Mesenchymal stem cell (in vitro differentiated cells and primary cell): ENCODE data around the gene MYL12B.

Experiments
- DNase-seq: peaks from one replicate; pipeline ENCODE4 v3.0.0-alpha.2; 2013
- H2AFZ ChIP-seq: one replicate; pipeline ENCODE4 v1.6.1; 2013; ENCODE audit warnings: low read depth, mild to moderate bottlenecking, control low read depth, inconsistent platforms, low read length, moderate library complexity
- H2AK5ac ChIP-seq: 2 replicates; pipeline ENCODE4 v1.6.1; 2013; ENCODE audit warnings: low read length, moderate library complexity, mild to moderate bottlenecking, inconsistent platforms; ENCODE audit not compliant: severe bottlenecking
- H2BK120ac ChIP-seq: one replicate; pipeline ENCODE4 v1.6.1; 2013; ENCODE audit warnings: low read depth, mild to moderate bottlenecking, inconsistent platforms, low read length, moderate library complexity
- H2BK12ac ChIP-seq, 2 experiments: one replicate each; pipeline ENCODE4 v1.6.1; 2013; ENCODE audit warnings: inconsistent platforms in 2 of 2, low read length in 2 of 2, mild to moderate bottlenecking in 2 of 2, moderate library complexity in 2 of 2, control low read depth in 1 of 2
- H2BK15ac ChIP-seq: one replicate; pipeline ENCODE4 v1.6.1; 2013; ENCODE audit warnings: mild to moderate bottlenecking, low read depth, inconsistent platforms; ENCODE audit not compliant: poor library complexity, severe bottlenecking
- H2BK5ac ChIP-seq: 2 replicates; pipeline ENCODE4 v1.6.1; 2013; ENCODE audit warnings: low read depth, mild to moderate bottlenecking, low read length, control low read depth, inconsistent platforms; ENCODE audit not compliant: poor library complexity, severe bottlenecking
- H3K14ac ChIP-seq, 2 experiments: one replicate each; pipeline ENCODE4 v1.6.1; 2013; ENCODE audit warnings: inconsistent platforms in 2 of 2, low read length in 2 of 2, control low read depth in 1 of 2, mild to moderate bottlenecking in 1 of 2, moderate library complexity in 1 of 2
- H3K18ac ChIP-seq, 2 experiments: one replicate each; pipeline ENCODE4 v1.6.1; 2013; ENCODE audit warnings: inconsistent platforms in 2 of 2, low read length in 2 of 2, control low read depth in 1 of 2, low read depth in 1 of 2, mild to moderate bottlenecking in 1 of 2
- H3K23ac ChIP-seq, 2 experiments: one replicate each; pipeline ENCODE4 v1.6.1; 2013; ENCODE audit warnings: inconsistent platforms in 2 of 2, low read length in 2 of 2, mild to moderate bottlenecking in 2 of 2, moderate library complexity in 2 of 2, control low read depth in 1 of 2
- H3K27ac ChIP-seq: 2 replicates; pipeline ENCODE4 v1.5.1; 2013; ENCODE audit warnings: mild to moderate bottlenecking, moderate library complexity, low read length, control low read depth, inconsistent platforms; ENCODE audit not compliant: poor library complexity, severe bottlenecking
- H3K27me3 ChIP-seq, 2 experiments: 2 replicates each; pipeline versions ENCODE4 v1.6.1 to v1.7.0; 2013; ENCODE audit warnings: low read length in 2 of 2, mild to moderate bottlenecking in 2 of 2, moderate library complexity in 2 of 2, control low read depth in 1 of 2, inconsistent platforms in 1 of 2; ENCODE audit not compliant: control insufficient read depth in 1 of 2, insufficient read depth in 1 of 2
- H3K36me3 ChIP-seq, 2 experiments: 2 replicates each; pipeline versions ENCODE4 v1.6.1 to v1.7.0; 2013; ENCODE audit warnings: low read length in 2 of 2, control low read depth in 1 of 2, inconsistent platforms in 1 of 2, low read depth in 1 of 2, mild to moderate bottlenecking in 1 of 2; ENCODE audit not compliant: insufficient read depth in 2 of 2, control insufficient read depth in 1 of 2
- H3K4ac ChIP-seq, 2 experiments: one replicate each; pipeline ENCODE4 v1.6.1; 2013; ENCODE audit warnings: inconsistent platforms in 2 of 2, low read length in 2 of 2, mild to moderate bottlenecking in 2 of 2, moderate library complexity in 2 of 2, control low read depth in 1 of 2, low read depth in 1 of 2
- H3K4me1 ChIP-seq: 2 replicates; pipeline ENCODE4 v1.6.1; 2013; ENCODE audit warnings: low read depth, low read length, control low read depth; ENCODE audit not compliant: control insufficient read depth, insufficient read depth
- H3K4me2 ChIP-seq: 2 replicates; pipeline ENCODE4 v1.6.1; 2013; ENCODE audit warnings: low read length, mild to moderate bottlenecking, inconsistent platforms; ENCODE audit not compliant: poor library complexity, severe bottlenecking
- H3K4me3 ChIP-seq, 2 experiments: 2 replicates each; pipeline versions ENCODE4 v1.5.1 to v1.7.0; 2013; ENCODE audit warnings: low read length in 2 of 2, mild to moderate bottlenecking in 2 of 2, control low read depth in 1 of 2, low read depth in 1 of 2; ENCODE audit not compliant: insufficient read depth in 1 of 2
- H3K79me1 ChIP-seq: replicated peaks from 2 replicates; pipeline ENCODE4 v1.6.1; 2013; ENCODE audit warnings: mild to moderate bottlenecking, control low read depth, low read length, inconsistent platforms; ENCODE audit not compliant: poor library complexity, severe bottlenecking
- H3K9ac ChIP-seq: 2 replicates; pipeline ENCODE4 v1.7.0; 2013; ENCODE audit warnings: mild to moderate bottlenecking, low read length, moderate library complexity
- H3K9me3 ChIP-seq: 2 replicates; pipeline ENCODE4 v1.7.0; 2013; ENCODE audit warnings: mild to moderate bottlenecking, low read length; ENCODE audit not compliant: control insufficient read depth
- H4K8ac ChIP-seq: one replicate; pipeline ENCODE4 v1.6.1; 2013; ENCODE audit warnings: inconsistent platforms, mild to moderate bottlenecking, low read length, moderate library complexity
- H4K91ac ChIP-seq: one replicate; pipeline ENCODE4 v1.6.1; 2013; ENCODE audit warnings: mild to moderate bottlenecking, low read length, inconsistent platforms
- WGBS: methylation state at CpG from one replicate; pipeline ENCODE4 v1.1.7; 2013; ENCODE audit warnings: mixed read lengths; 5-methylcytosine and 5-hydroxymethylcytosine counted together

MYL12B gene

DNA sequence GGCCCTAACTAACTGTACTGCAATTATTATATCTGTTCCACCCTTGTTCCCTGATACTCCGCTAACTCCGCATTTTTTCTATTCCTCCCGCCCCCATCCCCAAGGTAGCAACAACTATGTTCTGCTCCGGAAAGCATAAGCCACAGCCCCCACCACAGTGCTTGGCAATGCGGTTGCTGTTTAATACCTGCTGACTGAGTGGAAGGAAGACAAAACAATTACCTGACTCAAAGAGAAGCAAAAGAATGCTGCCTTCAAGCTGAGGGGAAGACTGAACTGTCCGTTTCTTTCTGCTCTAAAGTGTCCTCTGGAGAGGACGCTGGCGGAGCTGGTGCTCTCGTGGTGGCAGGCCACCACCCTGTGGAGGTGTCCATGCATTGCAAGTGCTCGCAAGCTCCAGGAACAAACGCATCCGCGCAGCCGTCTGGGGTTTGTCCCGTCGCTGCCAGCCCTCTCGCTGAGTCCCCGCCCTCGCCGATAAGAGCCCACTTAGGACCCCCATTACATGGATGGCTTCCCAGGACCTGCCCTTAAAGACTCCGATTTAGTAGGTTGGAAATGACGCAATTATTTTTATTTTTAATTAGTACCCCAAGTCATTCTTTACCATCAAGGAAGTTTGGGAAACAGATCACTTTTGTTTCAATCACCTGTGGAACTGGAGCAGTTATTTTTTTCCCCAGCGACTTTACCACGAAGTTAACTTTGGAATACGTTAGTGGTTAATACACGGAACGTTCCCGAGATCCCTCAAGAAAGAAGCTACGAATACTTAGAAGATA lies 15.9 kb upstream of the MYL12B start:
- WGBS = 32% methylated on average over 25 of the region's 29 CpGs
- H4K91ac ChIP-seq = no peak overlapping the region

DNA sequence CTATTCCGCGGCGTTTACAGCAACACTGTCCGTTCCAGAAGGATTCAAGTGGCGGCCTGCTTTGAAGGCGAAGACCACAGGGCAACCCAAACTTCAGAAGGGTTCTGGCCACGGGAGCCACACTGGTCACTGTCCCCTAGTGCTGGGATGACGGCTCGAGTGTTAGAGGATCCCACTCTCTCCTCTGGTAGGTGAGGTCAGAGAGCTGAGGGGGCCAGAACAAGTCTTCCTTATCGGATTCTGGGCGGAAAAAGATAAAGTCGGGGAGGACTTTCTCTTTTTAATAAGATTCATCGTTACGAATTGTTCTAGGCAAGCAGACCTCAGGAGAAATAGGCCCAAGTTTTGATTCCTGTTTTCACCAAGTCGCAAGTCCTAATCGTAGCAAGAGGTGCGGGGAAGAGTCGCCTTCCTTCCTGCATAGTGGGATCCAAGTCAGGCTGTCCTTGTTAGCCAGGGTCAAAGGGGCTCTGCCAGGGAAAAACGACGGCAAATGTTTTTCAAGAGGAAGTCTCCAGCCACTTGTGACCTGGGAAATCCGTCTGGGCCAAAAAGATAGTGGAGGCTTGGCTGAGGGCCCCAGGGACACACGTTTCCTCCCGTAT lies 15.2 kb upstream of the MYL12B start:
- no peaks in the 10 kb centered on the region for H3K9me3 ChIP-seq
- DNase-seq = no peak
- H3K27ac ChIP-seq = peak overlapping the region; percentile 95
- peaks cover 2 to 12% of the 10 kb centered on the region in 2 experiments for H3K36me3 ChIP-seq
- H3K4me2 ChIP-seq = peak overlapping the region; percentile 56
- peak overlapping the region; percentile 78 to 94 for H2BK12ac ChIP-seq
- H2BK120ac ChIP-seq = peak overlapping the region; percentile 89
- peak overlapping the region; percentile 85 for H4K91ac ChIP-seq
- H3K9ac ChIP-seq = peak overlapping the region; percentile 98
- H3K4me3 ChIP-seq = peak overlapping the region; percentile 29 to 94
- H4K8ac ChIP-seq = peak overlapping the region; percentile 91
- no peaks in the 10 kb centered on the region for H3K27me3 ChIP-seq
- H3K18ac ChIP-seq = peak overlapping the region; percentile 7 to 72
- peak overlapping the region; percentile 83 for H2BK5ac ChIP-seq
- no peak overlapping the region for H3K23ac ChIP-seq
- no peak overlapping the region for H3K14ac ChIP-seq
- 71% methylated on average over 23 of the region's 23 CpGs for WGBS
- H2AK5ac ChIP-seq = peak overlapping the region; percentile 40
- peak overlapping the region; percentile 58 for H2AFZ ChIP-seq
- H2BK15ac ChIP-seq = peak overlapping the region; percentile 96
- peak overlapping the region; percentile 9 to 86 for H3K4ac ChIP-seq
- H3K79me1 ChIP-seq = peaks cover 5% of the 10 kb centered on the region
- H3K4me1 ChIP-seq = peaks cover 1% of the 10 kb centered on the region

More for the DNA sequence above, 15.9 kb upstream of the MYL12B start:
- peak overlapping the region in 1 of 2 experiments; percentile 94 for H3K4me3 ChIP-seq
- H2BK12ac ChIP-seq = peak overlapping the region in 1 of 2 experiments; percentile 90
- H3K27ac ChIP-seq = peak overlapping the region; percentile 95
- peak overlapping the region; percentile 98 for H3K9ac ChIP-seq
- peak overlapping the region; percentile 38 to 48 for H3K18ac ChIP-seq
- peaks cover 2 to 12% of the 10 kb centered on the region in 2 experiments for H3K36me3 ChIP-seq
- H3K9me3 ChIP-seq = no peaks in the 10 kb centered on the region
- H2BK120ac ChIP-seq = no peak overlapping the region
- H3K4ac ChIP-seq = no peak overlapping the region
- H3K4me2 ChIP-seq = peak overlapping the region; percentile 86
- H4K8ac ChIP-seq = no peak overlapping the region
- H2BK5ac ChIP-seq = no peak overlapping the region
- DNase-seq = peak; percentile 88
- peak overlapping the region in 1 of 2 experiments; percentile 71 for H3K14ac ChIP-seq
- H2AK5ac ChIP-seq = peak overlapping the region; percentile 40
- H3K27me3 ChIP-seq = no peaks in the 10 kb centered on the region
- no peak overlapping the region for H2BK15ac ChIP-seq
- peaks cover 5% of the 10 kb centered on the region for H3K79me1 ChIP-seq
- H2AFZ ChIP-seq = peak overlapping the region; percentile 98
- H3K23ac ChIP-seq = no peak overlapping the region
- peaks cover 1% of the 10 kb centered on the region for H3K4me1 ChIP-seq

GRCh38 chr18:3247240-3248061 lies 14.5 kb upstream of the MYL12B start, which contains the start of gene MYL12A:
Gene MYL12A (plus strand): TSS chr18:3247801. CDS start chr18:3253248, 5,447 bp downstream.
- Histone ChIP-seq H2BK5ac (peak within 1 kb of the TSS; percentile 100), H3K9ac (peak within 1 kb of the TSS; percentile 98), H3K23ac (peak within 1 kb of the TSS in 1 of 2 experiments; percentile 100), H3K27ac (peak within 1 kb of the TSS; percentile 97), H3K79me1 (peaks cover 5% of the 10 kb centered on the region), H2BK12ac (peak within 1 kb of the TSS; percentile 86 to 94), H2BK120ac (peak within 1 kb of the TSS; percentile 99), H2AFZ (peak within 1 kb of the TSS; percentile 58), H3K18ac (peak within 1 kb of the TSS; percentile 100), H3K4me2 (peak within 1 kb of the TSS; percentile 56), H3K9me3 (no peaks in the 10 kb centered on the region), H3K36me3 (peaks cover 2 to 12% of the 10 kb centered on the region in 2 experiments), H3K4me3 (peak within 1 kb of the TSS; percentile 94 to 97), H2AK5ac (peak within 1 kb of the TSS; percentile 89), H3K27me3 (no peaks in the 10 kb centered on the region), H3K4ac (peak within 1 kb of the TSS; percentile 95 to 100), H4K91ac (peak within 1 kb of the TSS; percentile 100), H3K14ac (peak within 1 kb of the TSS; percentile 95 to 100), H3K4me1 (peaks cover 1% of the 10 kb centered on the region), H4K8ac (peak within 1 kb of the TSS; percentile 100), H2BK15ac (peak within 1 kb of the TSS; percentile 96)
- WGBS = under 1% methylated on average over 57 of the region's 65 CpGs
- DNase-seq = peak; percentile 98
